ENCODE data around the gene PAPPA.

Gene PAPPA

GRCh38 chr9:116271991-116272390 is 118.4 kb downstream of the PAPPA start:
- no peak for DNase-seq (ENCODE audit: low read depth)
- H3K4me3 ChIP-seq (ENCODE audit: control insufficient read depth, low read depth, low read length) = no peak overlapping the region
- TF ChIP-seq CTCF (conservative IDR thresholded peaks at IDR 0.05; ENCODE audit: control insufficient read depth, insufficient read depth, low read depth, low read length) = no peak

- DNase-seq (ENCODE audit: low read depth) = peak; percentile 92
- no peak overlapping the region for H3K4me3 ChIP-seq (ENCODE audit: control insufficient read depth, low read depth, low read length)
Observed at GRCh38 chr9:116274293-116274692, 120.7 kb downstream of the PAPPA start.

GRCh38 chr9:116275418-116276195 is 122.0 kb downstream of the PAPPA start:
- no peak for TF ChIP-seq CTCF (conservative IDR thresholded peaks at IDR 0.05; ENCODE audit: control insufficient read depth, insufficient read depth, low read depth, low read length)
- peak; percentile 49 for DNase-seq (ENCODE audit: low read depth)
- H3K4me3 ChIP-seq (ENCODE audit: control insufficient read depth, low read depth, low read length) = no peak overlapping the region

More at GRCh38 chr9:116274293-116274692, 120.7 kb downstream of the PAPPA start:
- no peak for TF ChIP-seq CTCF (conservative IDR thresholded peaks at IDR 0.05; ENCODE audit: control insufficient read depth, insufficient read depth, low read depth, low read length)

- H3K4me3 ChIP-seq (ENCODE audit: control insufficient read depth, low read depth, low read length) = no peak overlapping the region
- no peak for DNase-seq (ENCODE audit: low read depth)
- no peak for TF ChIP-seq CTCF (conservative IDR thresholded peaks at IDR 0.05; ENCODE audit: control insufficient read depth, insufficient read depth, low read depth, low read length)
Observed at GRCh38 chr9:116276196-116276493, 122.6 kb downstream of the PAPPA start.

- H3K4me3 ChIP-seq (ENCODE audit: control insufficient read depth, low read depth, low read length) = no peak overlapping the region
- TF ChIP-seq CTCF (conservative IDR thresholded peaks at IDR 0.05; ENCODE audit: control insufficient read depth, insufficient read depth, low read depth, low read length) = no peak
- no peak for DNase-seq (ENCODE audit: low read depth)
Observed at GRCh38 chr9:116276651-116277121, 123.1 kb downstream of the PAPPA start.

- H3K4me3 ChIP-seq (ENCODE audit: control insufficient read depth, low read depth, low read length) = no peak overlapping the region
- TF ChIP-seq CTCF (conservative IDR thresholded peaks at IDR 0.05; ENCODE audit: control insufficient read depth, insufficient read depth, low read depth, low read length) = no peak
- no peak for DNase-seq (ENCODE audit: low read depth)
Observed at GRCh38 chr9:116278326-116278725, 124.7 kb downstream of the PAPPA start.

Data from fibroblast of mammary gland (primary cell).